Glomerular visceral epithelial cell (primary cell): ENCODE results near the gene MVK.
"Not testable (repeated sequence)": the region's sequence is repeated elsewhere in the genome, so short reads cannot be mapped to it uniquely, and the experiment has no call there.

ENCODE experiments used
- DNase-seq: peaks from one replicate; pipeline ENCODE4 v3.0.0-alpha.2; 2016; ENCODE audit errors: extremely low spot score

MVK gene

DNA sequence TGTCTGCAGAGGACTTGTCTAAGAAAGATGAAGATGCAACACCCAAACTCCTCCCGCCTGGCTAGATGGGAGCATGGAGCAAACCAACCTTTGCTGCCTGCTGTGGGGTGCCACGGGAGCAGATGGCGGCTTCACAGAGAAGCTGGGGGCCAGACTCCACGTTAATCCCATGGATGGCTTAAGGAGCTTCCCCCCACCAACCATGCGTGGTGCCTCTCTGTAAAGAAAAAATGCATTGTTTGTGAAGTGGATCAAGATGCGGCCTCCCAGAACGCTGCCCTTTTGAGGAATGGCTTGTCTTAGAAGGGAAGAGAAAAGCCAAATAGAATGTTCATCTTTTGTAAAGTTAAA, 15.6 kb downstream of the MVK start:
- DNase-seq: no peak

DNA sequence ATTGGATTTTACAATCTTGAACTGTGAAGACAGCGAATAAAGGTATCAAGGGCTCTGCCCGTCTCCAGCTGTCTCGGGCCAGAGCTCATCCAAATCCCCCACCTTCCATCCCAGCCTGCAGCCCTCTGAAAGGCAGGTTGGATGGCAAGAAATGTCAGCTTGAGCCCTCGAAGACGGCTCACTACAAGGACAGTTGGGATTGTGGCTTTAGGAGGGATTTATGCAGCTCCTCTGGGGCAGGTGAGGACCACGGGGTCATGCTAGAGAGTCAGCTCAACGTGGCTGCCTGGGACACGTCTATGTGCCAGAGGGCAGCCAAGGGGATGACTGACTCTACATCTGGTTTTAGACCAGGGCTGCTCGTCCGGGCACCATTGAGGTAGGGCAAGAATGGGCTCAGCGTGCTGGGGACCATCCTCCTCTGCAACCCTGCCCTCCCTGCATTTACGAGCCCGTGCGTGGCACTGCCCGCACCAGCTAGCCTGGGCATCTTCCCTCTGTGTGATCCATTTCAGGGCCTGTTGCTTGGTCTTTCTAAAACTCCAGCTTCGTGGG, 16.2 kb downstream of the MVK start:
- DNase-seq: no peak

DNA sequence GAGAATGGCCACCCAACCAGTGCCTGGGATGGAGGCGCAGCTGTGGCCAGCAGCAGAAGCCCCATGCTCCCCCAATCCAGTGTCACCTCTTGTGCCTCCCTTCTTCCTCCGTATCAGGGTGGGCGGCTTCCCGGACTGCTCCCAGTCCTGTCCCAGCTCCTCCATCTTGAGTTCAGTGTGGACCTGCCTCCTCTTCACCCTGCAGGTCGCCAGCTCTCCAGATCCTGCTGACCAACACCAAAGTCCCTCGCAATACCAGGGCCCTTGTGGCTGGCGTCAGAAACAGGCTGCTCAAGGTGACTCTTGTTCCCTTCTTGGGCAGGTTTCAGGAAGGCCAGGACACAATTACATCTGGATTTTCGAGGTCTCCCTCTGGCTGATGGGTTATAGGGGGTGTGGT, 17.0 kb downstream of the MVK start:
- no peak for DNase-seq

DNA sequence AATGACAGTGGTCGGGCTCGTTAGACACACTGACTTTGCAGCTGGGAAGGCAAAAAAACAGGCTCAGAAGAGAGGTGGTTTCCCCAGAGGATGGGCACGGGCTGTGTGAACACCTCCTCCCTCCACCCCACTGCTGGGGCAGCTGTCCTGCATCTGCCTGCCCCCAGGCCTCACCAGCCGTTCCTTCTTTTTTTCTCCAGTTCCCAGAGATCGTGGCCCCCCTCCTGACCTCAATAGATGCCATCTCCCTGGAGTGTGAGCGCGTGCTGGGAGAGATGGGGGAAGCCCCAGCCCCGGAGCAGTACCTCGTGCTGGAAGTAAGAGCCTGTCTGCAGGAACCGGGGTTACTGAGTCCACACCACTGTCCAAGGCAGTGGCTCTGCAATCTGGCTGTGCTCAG, 17.4 kb downstream of the MVK start:
- no peak for DNase-seq

DNA sequence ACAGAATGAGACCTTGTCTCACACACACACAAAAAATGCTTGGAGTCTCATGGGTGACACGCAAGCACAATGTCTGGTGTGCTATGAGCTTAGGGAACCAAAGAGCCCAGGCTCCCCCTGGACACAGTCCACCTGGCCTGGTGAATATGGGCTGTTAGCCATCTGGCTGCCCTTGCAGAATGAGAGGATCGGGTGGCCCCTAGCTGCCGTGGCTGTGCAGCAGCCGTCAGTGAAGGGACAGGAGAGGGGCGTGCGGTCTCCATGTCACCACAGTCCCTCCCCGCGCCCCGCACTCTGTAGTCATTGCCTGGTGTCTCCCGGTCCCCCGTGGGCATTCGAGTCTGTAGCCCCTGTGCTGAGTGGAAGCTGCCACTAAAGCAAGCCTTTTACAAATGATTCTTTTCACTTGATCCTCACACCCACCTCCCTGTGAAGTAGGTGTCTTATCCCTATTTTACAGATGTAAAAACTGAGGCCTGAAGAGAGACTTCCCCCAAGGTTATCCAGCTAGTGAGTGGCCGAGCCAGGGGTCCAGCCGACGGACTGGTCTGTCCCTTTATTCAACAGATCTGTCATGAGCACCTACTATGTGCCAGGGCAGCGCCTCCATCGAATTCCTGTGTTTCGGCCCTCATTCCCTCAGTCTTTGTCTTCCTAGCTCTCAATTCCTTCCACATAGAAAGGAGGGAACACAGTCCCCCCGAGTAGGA, 18.8 kb downstream of the MVK start:
- no peak for DNase-seq

DNA sequence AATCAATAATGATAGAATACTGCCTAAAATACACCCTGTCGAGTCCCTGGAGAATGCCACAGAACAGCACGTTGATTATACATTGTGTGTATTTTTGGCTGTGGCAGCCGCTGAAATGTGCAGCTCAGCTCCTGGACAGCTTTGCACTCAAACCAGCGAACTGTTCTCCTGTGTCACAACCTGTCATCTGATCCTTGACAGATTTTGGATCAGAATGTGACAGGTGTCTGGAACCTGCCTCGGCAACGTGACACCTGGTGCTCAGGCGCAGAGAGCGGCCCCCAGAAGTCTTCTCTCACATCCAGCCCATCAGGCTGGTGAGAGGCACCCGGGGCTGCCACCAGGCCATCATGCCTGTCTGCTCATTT, 19.3 kb downstream of the MVK start:
- DNase-seq: no peak

DNA sequence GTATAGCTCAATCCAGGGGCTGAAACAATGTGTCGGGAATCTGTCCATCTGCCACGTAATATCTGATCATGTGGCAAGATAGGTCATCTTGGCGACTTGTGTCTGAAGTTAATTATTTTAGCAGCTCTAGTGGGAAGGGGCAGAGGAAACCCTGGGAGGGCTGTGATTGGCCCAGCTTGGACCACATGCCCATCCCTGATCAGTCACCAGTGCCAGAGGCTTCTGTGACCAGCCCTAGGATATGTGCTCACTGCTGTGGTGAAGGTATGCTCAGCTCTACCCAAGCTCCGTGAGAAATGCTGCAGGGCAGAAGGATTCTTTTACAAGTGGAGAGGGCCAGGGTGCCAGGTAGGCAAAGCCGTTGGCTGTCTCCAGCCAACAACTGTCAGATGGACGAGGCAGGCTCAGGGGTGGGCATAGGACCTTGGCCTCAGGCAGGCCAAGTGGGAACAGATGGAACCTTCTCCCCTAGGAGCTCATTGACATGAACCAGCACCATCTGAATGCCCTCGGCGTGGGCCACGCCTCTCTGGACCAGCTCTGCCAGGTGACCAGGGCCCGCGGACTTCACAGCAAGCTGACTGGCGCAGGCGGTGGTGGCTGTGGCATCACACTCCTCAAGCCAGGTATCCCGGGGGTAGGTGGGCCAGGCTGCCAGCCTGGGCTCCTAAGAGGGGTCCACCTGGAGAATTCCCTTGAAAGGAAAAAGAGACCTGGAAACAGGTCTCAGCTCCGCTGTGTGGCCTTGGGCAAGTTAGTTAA, 21.1 kb downstream of the MVK start:
- DNase-seq: no peak

DNA sequence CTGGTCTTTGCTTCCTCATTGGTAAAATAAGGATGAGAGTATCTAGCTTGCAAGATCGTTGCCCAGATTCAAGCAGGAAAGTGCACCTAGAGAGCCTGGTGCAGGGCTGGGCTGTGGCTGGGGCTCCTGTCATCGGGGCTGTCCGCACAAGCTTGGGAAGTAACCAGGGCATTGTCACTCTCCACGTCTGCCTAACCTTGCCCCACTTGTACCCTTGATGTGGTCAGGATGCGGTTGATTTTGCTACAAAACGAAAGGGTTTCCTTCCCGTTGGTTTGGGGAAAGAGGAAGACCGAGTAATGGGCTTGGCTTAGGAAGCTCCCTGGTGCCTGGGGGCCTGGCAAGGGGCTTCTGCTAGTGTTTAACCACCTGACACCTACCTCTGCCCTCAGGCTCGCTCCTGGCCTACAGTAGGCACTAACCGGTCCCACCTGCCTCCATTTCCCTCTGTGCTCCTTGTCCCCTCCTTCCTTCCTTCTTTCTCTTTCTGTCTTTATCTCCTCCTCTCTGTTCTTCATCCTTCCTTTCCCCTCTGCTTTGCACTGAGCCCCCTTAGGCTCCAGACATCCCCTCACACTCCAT, 21.8 kb downstream of the MVK start:
- DNase-seq: no peak

DNA sequence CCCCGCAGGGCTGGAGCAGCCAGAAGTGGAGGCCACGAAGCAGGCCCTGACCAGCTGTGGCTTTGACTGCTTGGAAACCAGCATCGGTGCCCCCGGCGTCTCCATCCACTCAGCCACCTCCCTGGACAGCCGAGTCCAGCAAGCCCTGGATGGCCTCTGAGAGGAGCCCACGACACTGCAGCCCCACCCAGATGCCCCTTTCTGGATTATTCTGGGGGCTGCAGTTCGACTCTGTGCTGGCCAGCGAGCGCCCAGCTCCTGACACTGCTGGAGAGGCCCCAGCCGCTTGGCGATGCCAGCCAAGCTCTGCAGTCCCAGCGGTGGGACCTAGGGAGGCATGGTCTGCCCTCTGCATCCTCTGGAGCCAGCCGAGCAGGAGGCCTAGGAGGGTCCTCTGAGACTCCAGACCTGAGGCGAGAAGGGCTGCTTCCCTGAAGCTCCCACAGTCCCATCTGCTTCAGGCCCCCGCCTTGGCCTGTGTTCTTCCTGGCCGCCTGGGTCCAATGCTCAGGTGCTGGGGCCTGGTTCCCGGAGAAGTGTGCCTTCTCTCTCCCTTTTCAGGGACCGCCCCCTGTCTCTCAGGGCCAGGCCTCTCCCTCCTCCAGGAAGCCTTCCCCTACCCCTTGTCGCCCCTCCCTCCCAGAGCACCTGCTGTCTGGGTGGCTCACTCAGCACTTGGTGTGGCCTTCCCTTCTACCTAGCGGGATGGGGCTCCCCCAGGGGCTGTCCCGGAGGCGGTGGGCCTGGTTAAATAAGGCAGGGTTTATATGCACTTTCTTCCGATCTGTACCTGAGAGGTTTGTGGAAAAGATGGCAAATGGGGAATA, 23.0 kb downstream of the MVK start:
- DNase-seq: no peak

DNA sequence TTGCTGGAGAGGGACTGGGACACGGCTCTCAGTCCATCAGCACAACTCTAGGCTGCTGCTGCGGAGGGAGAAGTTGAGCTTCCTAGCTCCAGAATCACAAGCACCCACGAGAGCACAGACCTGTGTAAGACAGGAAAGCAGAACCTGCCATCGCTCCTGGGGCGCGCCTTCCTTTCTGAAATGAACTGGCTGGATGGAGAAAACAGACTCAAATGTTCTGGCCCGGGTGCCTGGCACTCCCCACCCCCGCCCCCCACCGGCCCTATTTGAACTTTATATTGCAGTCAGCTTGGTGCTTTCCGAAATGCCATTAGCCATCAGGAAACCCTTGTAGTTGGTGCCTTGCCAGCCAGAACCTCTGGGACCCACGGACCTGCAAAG, 23.8 kb downstream of the MVK start:
- no peak for DNase-seq

DNA sequence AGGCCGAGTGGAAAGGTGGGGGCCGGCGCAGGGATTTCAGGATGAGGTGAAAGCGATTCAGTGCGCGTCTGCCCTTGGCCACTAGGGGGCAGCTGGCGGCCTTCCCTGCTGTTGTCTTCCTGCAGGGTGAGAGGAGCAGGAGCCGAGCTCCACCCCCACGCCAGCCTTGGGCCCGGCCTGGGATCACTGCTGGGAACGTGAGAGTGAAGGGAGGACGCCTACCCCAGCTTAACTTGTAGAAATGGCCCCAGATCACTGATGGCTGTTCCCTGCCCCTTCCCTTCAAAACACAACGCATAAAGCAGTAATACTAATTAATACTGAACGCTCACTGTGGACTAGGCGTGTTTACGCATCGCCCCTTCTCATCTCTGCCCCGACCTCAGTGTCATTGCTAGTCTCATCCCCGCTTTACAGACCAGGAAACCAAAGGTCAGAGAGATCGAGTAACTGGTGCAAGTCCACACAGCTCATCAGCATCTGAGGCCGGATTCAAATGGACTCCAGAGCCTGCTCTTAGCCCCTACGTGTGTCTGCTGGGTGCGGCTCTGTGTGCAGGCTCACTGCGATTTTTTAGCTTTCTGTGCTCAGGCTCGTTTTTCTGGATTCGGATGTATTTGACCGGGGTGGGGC, 24.3 kb downstream of the MVK start:
- DNase-seq: peak; percentile 78

DNA sequence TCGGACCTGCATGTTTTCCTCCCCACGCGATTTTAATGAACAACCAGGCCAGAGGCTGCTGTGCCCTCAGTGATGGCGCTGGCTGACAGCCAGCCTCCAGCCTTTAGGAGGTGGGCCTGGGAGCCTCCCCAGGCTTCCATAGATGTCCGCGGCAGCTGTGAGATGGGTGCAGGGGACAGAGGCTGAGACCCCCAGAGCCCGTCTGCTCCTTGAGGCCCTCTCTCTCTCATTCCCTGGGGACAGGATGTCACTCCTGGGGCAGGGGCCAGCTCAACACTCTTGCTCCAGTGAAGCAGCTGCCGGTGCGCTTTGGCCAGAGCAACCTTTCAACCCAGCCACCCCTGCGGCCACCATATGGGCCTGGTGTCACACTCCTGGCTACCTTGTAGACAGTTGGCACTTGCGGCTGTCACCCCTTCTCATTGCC, 24.8 kb downstream of the MVK start:
- no peak for DNase-seq

DNA sequence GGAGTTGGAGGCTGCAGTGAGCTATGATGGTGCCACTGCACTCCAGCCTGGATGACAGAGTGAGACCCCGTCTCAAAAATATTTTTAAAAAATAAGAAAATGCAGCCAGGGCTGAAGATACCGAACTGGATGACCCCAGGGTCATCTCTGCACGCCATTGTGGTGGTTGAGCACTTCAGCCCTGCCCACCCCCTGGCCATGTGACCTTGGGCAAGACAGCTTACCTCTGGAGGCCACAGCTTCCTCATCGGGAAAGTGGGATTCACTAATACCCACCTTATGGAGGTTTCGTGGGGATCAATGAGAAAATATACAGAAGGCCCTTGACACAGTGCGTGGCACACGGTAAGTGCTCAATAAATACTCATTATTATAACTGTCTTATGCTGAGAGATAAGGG, 25.5 kb downstream of the MVK start:
- no peak for DNase-seq

DNA sequence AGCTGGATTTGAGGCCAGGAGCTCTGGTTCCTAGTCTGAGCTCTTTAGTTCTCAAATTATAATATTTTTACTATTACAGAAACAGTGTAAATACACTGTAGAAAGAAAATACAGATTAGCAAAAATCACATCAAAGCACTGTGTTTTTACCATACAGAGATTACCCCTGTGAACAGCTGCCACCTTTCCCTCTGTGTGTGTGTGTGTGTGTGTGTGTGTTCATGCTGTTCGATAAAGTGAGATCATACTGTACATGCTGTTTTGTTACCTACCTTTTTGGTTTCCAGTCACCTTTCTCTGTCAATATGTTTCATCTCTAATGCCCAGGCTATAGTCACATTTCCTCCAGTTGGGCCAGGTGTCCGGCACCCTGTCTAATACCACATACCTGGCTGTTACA, 26.9 kb downstream of the MVK start:
- no peak for DNase-seq

DNA sequence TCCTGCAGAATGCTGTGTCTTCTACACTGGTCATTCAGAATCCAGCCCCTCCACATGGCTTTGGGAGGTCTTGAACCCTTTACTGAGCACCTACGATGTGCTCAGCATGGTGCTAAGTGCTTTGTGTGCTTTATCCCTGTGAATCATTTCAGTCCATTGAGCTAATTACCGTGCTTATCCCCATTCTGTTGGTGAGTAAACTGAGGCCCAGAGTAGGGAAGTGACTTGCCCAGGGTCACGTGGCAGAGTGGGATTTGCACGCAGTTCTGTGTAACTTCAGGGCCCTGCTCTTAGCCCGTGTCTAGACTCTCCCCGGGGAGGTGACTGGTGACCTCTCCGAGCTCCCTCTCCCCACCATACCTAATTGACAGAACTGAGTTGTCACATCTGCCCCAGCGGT, 27.4 kb downstream of the MVK start:
- no peak for DNase-seq

DNA sequence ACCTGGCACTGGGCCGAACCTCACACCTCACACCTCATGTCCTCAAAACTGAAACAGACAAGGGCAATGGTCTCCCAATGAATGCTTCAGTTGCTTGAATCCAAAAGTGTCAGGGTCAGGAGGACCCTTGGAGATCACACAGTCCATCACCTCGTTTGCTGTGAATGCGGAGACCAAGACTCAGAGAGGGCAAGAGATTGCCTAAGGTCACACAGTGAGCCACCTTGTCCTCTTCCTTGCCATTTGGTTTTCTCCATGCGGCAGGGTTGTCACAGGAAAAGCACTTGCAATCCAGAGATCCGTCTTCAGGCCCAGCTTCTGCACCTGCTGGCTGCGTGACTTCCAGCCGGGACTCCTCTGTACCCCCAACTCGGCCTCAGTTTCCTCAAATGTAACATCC, 28.0 kb downstream of the MVK start:
- no peak for DNase-seq

DNA sequence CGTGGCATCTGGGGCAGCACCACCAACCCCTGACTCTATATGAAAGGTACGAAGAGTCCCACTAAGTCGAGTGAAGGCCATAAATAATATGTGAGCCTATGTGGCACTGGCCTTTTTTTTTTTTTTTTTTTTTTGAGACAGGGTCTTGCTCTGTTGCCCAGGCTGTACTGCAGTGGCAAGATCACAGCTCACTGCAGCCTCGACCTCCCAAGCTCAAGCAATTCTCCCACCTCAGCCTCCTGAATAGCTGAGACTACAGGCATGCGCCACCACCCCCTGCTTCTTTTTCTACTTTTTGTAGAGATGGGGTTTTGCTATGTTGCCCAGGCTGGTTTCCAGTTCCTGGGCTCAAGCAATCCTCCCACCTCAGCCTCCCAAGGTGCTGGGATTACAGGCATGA, 28.5 kb downstream of the MVK start:
- DNase-seq: not testable (repeated sequence)

DNA sequence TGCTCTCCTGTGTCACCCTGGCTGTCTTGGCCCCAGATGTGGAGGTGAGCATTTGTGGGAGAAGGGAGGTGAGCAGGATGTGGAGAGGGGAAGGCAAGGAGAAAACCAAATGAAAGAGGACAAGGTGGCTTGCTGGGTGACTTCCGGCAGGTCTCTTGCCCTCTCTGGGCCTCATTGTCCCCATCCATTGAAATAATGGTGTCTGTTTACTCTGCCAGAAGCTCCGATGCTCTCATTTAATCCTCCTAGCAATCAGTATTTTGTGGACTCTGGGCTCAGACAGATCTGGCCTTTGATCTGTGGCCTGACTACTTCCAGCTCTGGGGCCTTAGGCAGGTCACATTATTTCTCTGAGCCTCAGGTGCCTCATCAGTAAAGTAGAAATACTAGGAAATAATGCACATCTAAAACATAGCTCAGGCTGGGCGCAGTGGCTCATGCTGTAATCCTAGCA, 30.6 kb downstream of the MVK start:
- no peak for DNase-seq

DNA sequence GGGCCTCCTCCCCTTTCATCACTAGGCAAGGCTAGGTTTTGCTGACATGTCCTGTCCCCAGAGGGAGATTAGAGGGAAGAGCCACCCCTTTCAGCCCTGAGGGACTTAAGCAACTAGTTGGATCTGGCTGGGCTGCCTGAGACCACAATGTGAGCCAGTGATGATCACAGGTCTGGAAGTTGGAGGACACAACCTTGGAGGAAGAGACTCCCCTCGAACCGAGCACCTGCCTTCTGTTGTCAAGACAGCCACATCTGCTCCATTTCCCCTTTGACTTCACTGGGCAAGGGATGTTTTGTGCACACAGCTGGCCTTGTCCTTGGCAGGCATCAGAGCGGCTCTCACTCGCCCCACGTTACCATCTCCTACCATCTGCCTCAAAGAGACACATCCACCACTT, 31.4 kb downstream of the MVK start:
- DNase-seq: no peak

DNA sequence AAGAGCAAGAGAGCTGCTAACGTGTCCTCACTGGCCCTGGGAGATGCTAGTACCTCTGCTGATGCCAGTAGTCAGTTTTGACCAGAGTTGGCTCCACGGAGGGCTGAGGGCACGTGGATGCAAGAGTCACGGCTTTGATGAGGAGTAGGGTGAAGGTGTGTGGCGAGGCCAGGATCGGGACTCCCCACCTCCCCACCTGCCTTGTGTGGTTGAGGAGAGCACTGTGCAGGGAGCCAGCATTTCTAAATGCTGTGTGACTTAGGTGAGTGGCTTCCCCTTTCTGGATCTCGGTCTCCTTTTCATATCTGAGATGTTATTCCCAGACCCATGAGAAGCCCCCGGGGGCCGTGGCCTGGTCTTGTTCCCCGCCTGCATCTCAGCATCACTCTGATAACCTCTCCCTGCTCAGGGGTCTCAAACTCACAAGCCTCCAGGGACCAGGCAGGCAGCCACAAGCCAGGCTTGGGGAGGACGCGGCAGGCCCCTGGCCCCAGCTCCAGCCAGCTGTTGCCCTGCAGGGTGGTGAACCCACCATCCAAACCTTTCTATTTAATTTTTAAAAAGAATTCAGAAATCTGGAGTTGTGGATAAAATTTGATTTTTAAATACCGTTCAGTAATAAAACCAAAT, 32.1 kb downstream of the MVK start:
- no peak for DNase-seq

DNA sequence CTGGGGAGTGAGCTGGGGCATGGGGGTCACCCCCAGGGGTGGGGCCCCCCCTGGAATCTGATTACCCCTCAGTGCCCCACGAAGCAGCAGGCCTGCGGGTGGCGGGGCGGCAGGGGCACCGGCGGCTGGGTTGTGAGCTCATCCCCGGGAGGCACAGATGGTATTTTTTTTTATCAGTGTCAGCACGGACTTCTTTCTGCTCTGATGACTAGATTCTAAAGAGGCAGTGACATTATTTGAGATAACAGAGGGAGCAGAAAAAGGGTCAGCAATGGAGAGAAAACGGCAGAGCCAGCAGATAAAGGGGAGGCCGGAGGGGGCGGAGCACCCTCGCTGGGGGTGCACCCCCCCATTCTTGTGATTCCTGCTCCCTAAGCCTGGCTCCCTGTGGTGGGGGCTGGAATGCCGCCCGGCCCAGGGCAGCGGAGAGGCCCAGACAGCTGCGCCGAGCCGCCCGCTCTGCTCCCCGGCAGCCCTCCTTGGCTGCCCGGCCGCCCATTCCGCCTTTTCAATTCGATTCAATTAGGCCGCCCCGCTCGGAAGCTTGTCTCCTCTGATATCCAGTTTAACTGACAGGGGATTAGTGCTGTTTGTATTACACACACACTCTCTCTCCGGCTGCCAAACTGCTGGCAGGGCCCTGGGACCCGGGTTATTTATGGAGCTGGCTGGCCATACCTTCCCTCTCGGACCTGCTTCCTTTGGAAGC, 32.9 kb downstream of the MVK start:
- no peak for DNase-seq
